GM23338 (cell line): ENCODE results near the gene WSCD2. TPM values are rescaled to one million over a fixed set of nuclear protein-coding genes. Genes with fewer than 3 reads are reported as not detected.

ENCODE experiments used
- ATAC-seq: fragments of 200-7000 bp; cut with Tn5 transposase; 3 replicates; pipeline ENCODE4 v1.9.1; 2020
- DNase-seq: peaks from one replicate; pipeline ENCODE4 v3.0.0-alpha.2; 2015; ENCODE audit warnings: low spot score
- H2AFZ ChIP-seq: fragments of 200-600 bp; sonication (generic); 2 replicates; pipeline ENCODE4 v1.8.0; 2016; ENCODE audit warnings: antibody characterized with exemption, mild to moderate bottlenecking, moderate library complexity
- H3F3A ChIP-seq: fragments of 200-600 bp; sonication (generic); replicated peaks from 2 replicates; pipeline ENCODE4 v1.8.0; 2017; ENCODE audit warnings: antibody characterized with exemption, mixed run types, low read depth
- H3K27ac ChIP-seq: fragments of 200-600 bp; sonication (generic); 2 replicates; pipeline ENCODE4 v1.6.1; 2016; ENCODE audit warnings: low read depth
- H3K27me3 ChIP-seq: fragments of 200-600 bp; sonication (generic); 2 replicates; pipeline ENCODE4 v1.8.0; 2016; ENCODE audit warnings: mild to moderate bottlenecking, mixed run types, moderate library complexity; ENCODE audit not compliant: insufficient read depth
- H3K36me3 ChIP-seq: fragments of 200-600 bp; sonication (generic); 2 replicates; pipeline ENCODE4 v1.8.0; 2016; ENCODE audit warnings: mild to moderate bottlenecking; ENCODE audit not compliant: insufficient read depth
- H3K4me1 ChIP-seq: fragments of 200-600 bp; sonication (generic); 2 replicates; pipeline ENCODE4 v1.8.0; 2016; ENCODE audit warnings: mild to moderate bottlenecking, moderate library complexity; ENCODE audit not compliant: insufficient read depth
- H3K4me2 ChIP-seq: fragments of 200-600 bp; sonication (generic); 2 replicates; pipeline ENCODE4 v1.7.1; 2017; ENCODE audit warnings: mixed run types
- H3K4me3 ChIP-seq: fragments of 200-600 bp; sonication (generic); 2 replicates; pipeline ENCODE4 v1.6.1; 2016; ENCODE audit warnings: mixed run types
- H3K79me2 ChIP-seq: fragments of 200-600 bp; sonication (generic); replicated peaks from 2 replicates; pipeline ENCODE4 v1.8.0; 2017; ENCODE audit warnings: mild to moderate bottlenecking; ENCODE audit not compliant: insufficient read depth
- H3K9me2 ChIP-seq: fragments of 200-600 bp; sonication (generic); 2 replicates; pipeline ENCODE4 v1.8.0; 2017; ENCODE audit not compliant: insufficient read depth
- H4K20me1 ChIP-seq: fragments of 200-600 bp; sonication (generic); replicated peaks from 2 replicates; pipeline ENCODE4 v1.8.0; 2017; ENCODE audit warnings: mild to moderate bottlenecking; ENCODE audit not compliant: insufficient read depth
- H3K27ac Mint-ChIP-seq: 2 replicates; pipeline ENCODE4 v1.8.0; 2020; ENCODE audit warnings: inconsistent platforms, mild to moderate bottlenecking, moderate library complexity, mixed read lengths
- H3K27me3 Mint-ChIP-seq: 3 replicates; pipeline ENCODE4 v1.8.0; 2022; ENCODE audit warnings: low read depth, mild to moderate bottlenecking, moderate library complexity, mixed read lengths, inconsistent platforms; ENCODE audit not compliant: insufficient read depth, poor library complexity
- H3K36me3 Mint-ChIP-seq: 3 replicates; pipeline ENCODE4 v1.8.0; 2021; ENCODE audit warnings: low read depth, mild to moderate bottlenecking, inconsistent platforms, moderate library complexity, mixed read lengths
- H3K4me1 Mint-ChIP-seq: 3 replicates; pipeline ENCODE4 v1.8.0; 2020; ENCODE audit warnings: mild to moderate bottlenecking, inconsistent platforms, mixed read lengths
- H3K4me3 Mint-ChIP-seq: 3 replicates; pipeline ENCODE4 v1.8.0; 2021; ENCODE audit warnings: moderate library complexity, mild to moderate bottlenecking, inconsistent platforms, mixed read lengths
- H3K9me3 Mint-ChIP-seq: 3 replicates; pipeline ENCODE4 v1.8.0; 2020; ENCODE audit warnings: moderate library complexity, mild to moderate bottlenecking, inconsistent platforms, mixed read lengths
- ETS1 ChIP-seq: IDR thresholded peaks from 2 replicates; pipeline ENCODE4 v1.6.1; 2016; ENCODE audit warnings: antibody characterized with exemption
- EZH2 ChIP-seq: fragments of 200-600 bp; sonication (generic); IDR thresholded peaks from one replicate; pipeline ENCODE4 v1.8.0; 2017; ENCODE audit warnings: antibody characterized with exemption, mild to moderate bottlenecking, low read depth; ENCODE audit not compliant: unreplicated experiment
- EZH2phosphoT487 ChIP-seq: fragments of 200-600 bp; sonication (generic); IDR thresholded peaks from one replicate; pipeline ENCODE4 v1.8.1; 2018; ENCODE audit warnings: antibody characterized with exemption; ENCODE audit not compliant: unreplicated experiment
- JUNB ChIP-seq: IDR thresholded peaks from one replicate; pipeline ENCODE4 v1.6.1; 2016; ENCODE audit warnings: antibody characterized with exemption; ENCODE audit not compliant: unreplicated experiment
- POLR2AphosphoS5 ChIP-seq: IDR thresholded peaks from 2 replicates; pipeline ENCODE4 v1.6.1; 2016; ENCODE audit warnings: antibody characterized with exemption, low read depth
- ZNF114 ChIP-seq: fragments of 250-450 bp; sonication (Bioruptor Pico); IDR thresholded peaks from 2 replicates; pipeline ENCODE4 v1.5.0; 2020; ENCODE audit warnings: mild to moderate bottlenecking, moderate library complexity
- ZNF331 ChIP-seq: fragments of 250-450 bp; sonication (Bioruptor Pico); IDR thresholded peaks from 2 replicates; pipeline ENCODE4 v1.5.0; 2020; ENCODE audit warnings: low read depth, mild to moderate bottlenecking, moderate library complexity
- ZNF462 ChIP-seq: fragments of 250-450 bp; sonication (Bioruptor Pico); IDR thresholded peaks from 2 replicates; pipeline ENCODE4 v1.5.0; 2020; ENCODE audit warnings: mild to moderate bottlenecking, moderate library complexity
- polyA plus RNA-seq: library from polyadenylated mRNA; unstranded; fragments of >200 nt; fragmentation: Nextera tagmentation; extraction: Ambion mirVana; gene quantifications from 2 replicates; pipeline ENCODE4 v1.2.1, GENCODE V29; 2016
- total RNA-seq: library from RNA; depleted of rRNA; stranded (reverse); fragments of >200 nt; shearing (Covaris generic); gene quantifications from 2 replicates; pipeline ENCODE4 v1.2.3, GENCODE V29; 2014

Gene WSCD2
- total and polyA plus RNA-seq, 2 experiments from 2014 or later: 0.66 to 3.1 TPM

GRCh38 chr12:108099073-108099472, 30.0 kb upstream of the WSCD2 start (continued):
- no peak for TF ChIP-seq ZNF462 (CRISPR knock-in tag)

GRCh38 chr12:108099778-108100489, 29.2 kb upstream of the WSCD2 start:
- Mint-ChIP-seq H3K4me1 (peaks cover 12% of the 10 kb centered on the region), H3K27me3 (no peaks in the 10 kb centered on the region), H3K4me3 (no peak overlapping the region), H3K9me3 (no peaks in the 10 kb centered on the region), H3K36me3 (no peaks in the 10 kb centered on the region), H3K27ac (no peak overlapping the region)
- Histone ChIP-seq H2AFZ (no peak overlapping the region), H3K4me1 (peaks cover 10% of the 10 kb centered on the region; the same call in 1 of the 2 replicates), H3F3A (no peaks in the 10 kb centered on the region), H3K27me3 (no peaks in the 10 kb centered on the region), H3K9me2 (no peaks in the 10 kb centered on the region), H4K20me1 (no peaks in the 10 kb centered on the region), H3K4me2 (no peak overlapping the region), H3K36me3 (no peaks in the 10 kb centered on the region), H3K4me3 (no peak overlapping the region), H3K79me2 (no peaks in the 10 kb centered on the region), H3K27ac (no peak overlapping the region)
- ATAC-seq (no peak), DNase-seq (no peak)
- TF ChIP-seq ETS1 (no peak), ZNF331 (CRISPR knock-in tag) (no peak), ZNF462 (CRISPR knock-in tag) (no peak), EZH2 (no peak), ZNF114 (no peak), POLR2AphosphoS5 (no peak), EZH2phosphoT487 (no peak), JUNB (no peak)
